Activated naive CD8-positive, alpha-beta T cell treated with anti-CD3 and anti-CD28 coated beads for 36 hours (primary cell): ENCODE data around the gene RBM6. TPM values are rescaled to one million over a fixed set of nuclear protein-coding genes. Genes with fewer than 3 reads are reported as not detected.
"Not testable (repeated sequence)": the region's sequence is repeated elsewhere in the genome, so short reads cannot be mapped to it uniquely, and the experiment has no call there.

ENCODE experiments used
- DNase-seq: peaks from one replicate; pipeline ENCODE4 v3.0.0; 2021
- H3K27ac Mint-ChIP-seq: one replicate; pipeline ENCODE4 v1.8.0; 2022; ENCODE audit warnings: mild to moderate bottlenecking, moderate library complexity, mixed read lengths
- H3K27me3 Mint-ChIP-seq: one replicate; pipeline ENCODE4 v1.8.0; 2022; ENCODE audit warnings: mild to moderate bottlenecking, mixed read lengths
- H3K36me3 Mint-ChIP-seq: one replicate; pipeline ENCODE4 v1.8.0; 2021; ENCODE audit warnings: mild to moderate bottlenecking, mixed read lengths
- H3K4me1 Mint-ChIP-seq: one replicate; pipeline ENCODE4 v1.8.0; 2021; ENCODE audit warnings: mixed read lengths
- H3K4me3 Mint-ChIP-seq: one replicate; pipeline ENCODE4 v1.8.0; 2022; ENCODE audit warnings: mild to moderate bottlenecking, moderate library complexity, mixed read lengths
- H3K9me3 Mint-ChIP-seq: one replicate; pipeline ENCODE4 v1.8.0; 2022; ENCODE audit warnings: mixed read lengths
- total RNA-seq, 2 experiments: library from RNA; stranded (reverse); gene quantifications; one replicate each; pipeline ENCODE4 v1.2.3, GENCODE V29; 2021

Gene RBM6
- total RNA-seq, 2 experiments from 2014 or later = 59.5 to 64.8 TPM

DNA sequence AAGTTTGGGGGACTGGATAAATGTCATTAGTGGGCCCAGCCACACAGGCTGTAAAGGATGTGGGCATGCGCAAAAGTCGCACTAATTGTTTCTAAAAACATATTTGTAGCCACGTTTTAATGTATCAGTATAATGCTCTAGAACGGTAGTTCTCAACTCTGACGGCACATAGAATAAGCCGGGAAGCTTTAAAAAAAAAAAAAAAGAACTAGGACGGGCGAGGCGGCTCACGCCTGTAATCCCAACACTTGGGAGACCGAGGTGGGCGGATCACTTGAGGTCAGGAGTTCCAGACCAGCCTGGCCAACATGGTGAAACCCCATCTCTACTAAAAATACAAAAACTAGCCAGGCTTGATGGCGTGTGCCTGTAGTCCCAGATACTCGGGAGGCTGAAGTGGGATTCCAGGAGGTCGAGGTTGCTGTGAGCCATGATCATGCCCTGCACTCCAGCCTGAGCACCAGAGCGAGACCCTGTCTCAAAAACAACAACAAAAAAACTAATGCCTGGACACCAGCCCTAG is 9.7 kb upstream of the RBM6 start:
- Mint-ChIP-seq H3K4me1 (peaks cover 31% of the 10 kb centered on the region), H3K27me3 (no peaks in the 10 kb centered on the region), H3K27ac (peak overlapping the region; percentile 92), H3K9me3 (no peaks in the 10 kb centered on the region), H3K4me3 (peak overlapping the region; percentile 89), H3K36me3 (no peaks in the 10 kb centered on the region)
- no peak for DNase-seq

DNA sequence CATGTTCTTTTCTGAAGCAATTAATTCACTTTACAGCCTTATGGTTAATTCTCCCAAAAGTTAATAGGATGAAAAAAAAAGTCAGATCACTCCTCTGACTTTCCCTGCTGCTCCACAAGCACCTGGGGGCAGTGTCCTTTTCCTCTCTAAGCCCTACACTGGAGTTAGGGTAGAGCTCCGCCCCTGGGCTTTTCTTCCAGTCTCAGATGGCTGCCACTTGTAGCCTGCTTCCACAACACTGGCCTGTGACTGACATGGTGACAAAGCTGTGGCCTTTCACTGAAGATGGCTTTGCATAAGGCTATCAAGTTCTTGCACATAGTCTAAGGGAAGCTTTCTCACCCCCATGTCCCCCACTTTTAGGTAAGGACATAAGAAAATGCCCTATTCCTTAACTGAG is 9.0 kb upstream of the RBM6 start:
- peaks cover 28% of the 10 kb centered on the region for H3K4me1 Mint-ChIP-seq
- no peak for DNase-seq
- H3K9me3 Mint-ChIP-seq = no peaks in the 10 kb centered on the region
- H3K27me3 Mint-ChIP-seq = no peaks in the 10 kb centered on the region
- H3K36me3 Mint-ChIP-seq = no peaks in the 10 kb centered on the region
- H3K27ac Mint-ChIP-seq = no peak overlapping the region
- H3K4me3 Mint-ChIP-seq = no peak overlapping the region

- H3K27me3 Mint-ChIP-seq, H3K36me3 Mint-ChIP-seq, H3K9me3 Mint-ChIP-seq, H3K27ac Mint-ChIP-seq, DNase-seq, H3K4me3 Mint-ChIP-seq: not testable (repeated sequence)
- H3K4me1 Mint-ChIP-seq = peaks cover 27% of the 10 kb centered on the region
Observed at GRCh38 chr3:49932281-49932680, 7.7 kb upstream of the RBM6 start.

- Mint-ChIP-seq H3K27ac (no peak overlapping the region), H3K27me3 (no peaks in the 10 kb centered on the region), H3K36me3 (peaks cover 6% of the 10 kb centered on the region), H3K4me1 (peaks cover 7% of the 10 kb centered on the region), H3K9me3 (peaks cover 1% of the 10 kb centered on the region), H3K4me3 (no peak overlapping the region)
- DNase-seq = no peak
Observed at GRCh38 chr3:49937090-49937489, 2.9 kb upstream of the RBM6 start.

DNA sequence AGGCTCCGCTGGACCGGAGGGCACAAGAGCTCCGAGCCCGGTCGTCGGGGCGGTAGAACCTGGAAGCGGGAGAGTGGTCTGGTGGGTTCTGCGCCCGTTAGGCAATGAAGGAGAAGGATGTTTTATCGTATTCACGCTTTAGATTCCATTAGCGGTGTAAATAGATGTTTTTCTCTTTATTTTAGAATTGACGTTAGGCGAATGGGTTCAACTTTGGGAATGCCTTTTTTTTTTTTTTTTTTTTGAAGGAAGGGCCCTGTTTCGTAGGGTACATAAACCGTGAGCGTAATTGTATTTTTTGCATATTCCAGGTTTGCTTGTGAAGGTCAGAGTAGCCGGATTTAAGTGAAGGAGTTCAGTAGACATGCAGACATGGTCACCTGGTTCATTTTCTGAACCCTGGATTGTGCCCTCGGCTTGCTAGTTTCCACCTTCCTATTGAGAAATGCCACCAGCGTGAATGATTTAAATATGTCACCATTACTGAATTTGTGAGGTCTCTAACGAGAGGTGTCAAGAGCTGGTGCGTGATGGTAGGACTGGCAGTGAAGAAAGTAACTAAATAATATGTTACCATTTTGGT is 808 bp downstream of the RBM6 start:
- no peak for DNase-seq
- no peaks in the 10 kb centered on the region for H3K27me3 Mint-ChIP-seq

GRCh38 chr3:49942651-49943050 is 2.7 kb downstream of the RBM6 start:
- no peak for DNase-seq
- Mint-ChIP-seq H3K27ac (no peak overlapping the region), H3K27me3 (no peaks in the 10 kb centered on the region), H3K9me3 (peaks cover 3% of the 10 kb centered on the region), H3K4me1 (peaks cover 15% of the 10 kb centered on the region), H3K36me3 (peaks cover 35% of the 10 kb centered on the region), H3K4me3 (no peak overlapping the region)

More for the DNA sequence above, 808 bp downstream of the RBM6 start:
- H3K9me3 Mint-ChIP-seq = peaks cover 3% of the 10 kb centered on the region
- H3K4me1 Mint-ChIP-seq = peaks cover 8% of the 10 kb centered on the region
- peak overlapping the region; percentile 95 for H3K27ac Mint-ChIP-seq
- H3K4me3 Mint-ChIP-seq = peak overlapping the region; percentile 95
- peaks cover 26% of the 10 kb centered on the region for H3K36me3 Mint-ChIP-seq

DNA sequence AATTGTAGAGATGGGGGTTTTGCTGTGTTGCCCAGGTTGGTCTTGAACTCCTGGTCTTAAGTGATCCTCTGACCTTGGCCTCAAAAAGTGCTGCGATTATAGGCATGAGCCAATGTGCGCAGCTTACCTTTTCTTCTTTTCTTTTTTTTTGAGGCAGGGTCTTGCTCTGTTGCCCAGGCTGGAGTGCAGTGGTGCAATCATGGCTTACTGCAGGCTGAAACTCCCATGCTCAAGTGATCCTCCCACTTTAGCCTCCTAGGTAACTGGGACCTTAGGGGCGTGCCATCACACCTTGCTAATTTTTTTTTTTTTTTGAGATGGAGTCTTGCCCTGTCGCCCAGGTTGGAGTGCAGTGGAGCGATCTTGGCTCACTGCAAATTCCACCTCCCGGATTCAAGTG is 13.0 kb downstream of the RBM6 start:
- Mint-ChIP-seq H3K4me1 (peaks cover 22% of the 10 kb centered on the region), H3K9me3 (no peaks in the 10 kb centered on the region), H3K27me3 (no peaks in the 10 kb centered on the region), H3K4me3 (no peak overlapping the region), H3K36me3 (peaks cover 4% of the 10 kb centered on the region), H3K27ac (no peak overlapping the region)
- no peak for DNase-seq

GRCh38 chr3:49955636-49956035 is 15.7 kb downstream of the RBM6 start:
- peaks cover 22% of the 10 kb centered on the region for H3K4me1 Mint-ChIP-seq
- no peak for DNase-seq
- no peak overlapping the region for H3K4me3 Mint-ChIP-seq
- peaks cover 6% of the 10 kb centered on the region for H3K36me3 Mint-ChIP-seq
- H3K9me3 Mint-ChIP-seq = no peaks in the 10 kb centered on the region
- H3K27ac Mint-ChIP-seq = no peak overlapping the region
- H3K27me3 Mint-ChIP-seq = no peaks in the 10 kb centered on the region

DNA sequence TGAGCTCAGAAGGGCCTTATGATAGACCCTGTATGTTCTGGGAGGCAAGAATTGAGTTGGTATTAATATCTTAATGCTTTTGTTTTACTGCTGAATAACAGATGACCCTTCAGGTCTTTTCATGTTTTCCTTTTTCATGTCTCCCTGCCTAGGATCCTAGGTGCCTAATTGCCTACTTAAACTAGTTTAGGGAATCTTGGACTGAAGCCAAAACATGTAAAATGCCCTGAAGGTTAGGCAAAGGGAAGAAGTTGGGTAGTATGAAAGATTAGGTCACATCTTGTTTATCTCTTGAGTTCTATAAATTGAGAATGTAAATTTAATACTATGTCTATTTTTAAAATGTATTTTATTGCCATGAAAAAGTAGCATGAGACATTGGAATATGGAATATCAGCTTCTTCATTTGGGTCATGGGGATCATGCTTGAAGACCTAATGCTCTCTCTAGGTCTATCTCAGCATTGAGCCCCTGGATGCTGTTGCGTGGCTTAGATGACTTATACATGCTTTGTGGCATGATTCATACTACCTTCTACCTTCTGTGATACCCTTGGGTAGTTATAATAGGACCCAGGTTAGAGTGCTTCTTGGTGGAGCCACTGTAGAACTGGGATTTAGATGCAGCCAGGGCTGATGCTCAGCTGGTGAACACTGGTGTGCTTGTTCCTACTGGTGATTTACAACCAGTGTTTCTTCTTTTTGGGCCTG is 26.4 kb downstream of the RBM6 start:
- H3K4me1 Mint-ChIP-seq = peaks cover 6% of the 10 kb centered on the region
- peaks cover 7% of the 10 kb centered on the region for H3K36me3 Mint-ChIP-seq
- H3K9me3 Mint-ChIP-seq = no peaks in the 10 kb centered on the region
- no peak for DNase-seq
- no peaks in the 10 kb centered on the region for H3K27me3 Mint-ChIP-seq
- no peak overlapping the region for H3K4me3 Mint-ChIP-seq
- no peak overlapping the region for H3K27ac Mint-ChIP-seq

GRCh38 chr3:49967291-49967690 is 27.3 kb downstream of the RBM6 start:
- no peak overlapping the region for H3K27ac Mint-ChIP-seq
- no peak for DNase-seq
- H3K9me3 Mint-ChIP-seq = no peaks in the 10 kb centered on the region
- H3K27me3 Mint-ChIP-seq = no peaks in the 10 kb centered on the region
- peaks cover 7% of the 10 kb centered on the region for H3K36me3 Mint-ChIP-seq
- H3K4me1 Mint-ChIP-seq = peaks cover 6% of the 10 kb centered on the region
- H3K4me3 Mint-ChIP-seq = no peak overlapping the region

DNA sequence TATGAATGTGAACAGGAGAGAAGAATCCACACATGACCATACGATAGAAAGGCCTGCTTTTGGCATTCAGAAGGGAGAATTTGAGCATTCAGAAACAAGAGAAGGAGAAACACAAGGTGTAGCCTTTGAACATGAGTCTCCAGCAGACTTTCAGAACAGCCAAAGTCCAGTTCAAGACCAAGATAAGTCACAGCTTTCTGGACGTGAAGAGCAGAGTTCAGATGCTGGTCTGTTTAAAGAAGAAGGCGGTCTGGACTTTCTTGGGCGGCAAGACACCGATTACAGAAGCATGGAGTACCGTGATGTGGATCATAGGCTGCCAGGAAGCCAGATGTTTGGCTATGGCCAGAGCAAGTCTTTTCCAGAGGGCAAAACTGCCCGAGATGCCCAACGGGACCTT is 28.4 kb downstream of the RBM6 start:
- no peak for DNase-seq
- Mint-ChIP-seq H3K27ac (no peak overlapping the region), H3K27me3 (no peaks in the 10 kb centered on the region), H3K9me3 (no peaks in the 10 kb centered on the region), H3K4me3 (no peak overlapping the region), H3K4me1 (peaks cover 6% of the 10 kb centered on the region), H3K36me3 (peaks cover 11% of the 10 kb centered on the region)

DNA sequence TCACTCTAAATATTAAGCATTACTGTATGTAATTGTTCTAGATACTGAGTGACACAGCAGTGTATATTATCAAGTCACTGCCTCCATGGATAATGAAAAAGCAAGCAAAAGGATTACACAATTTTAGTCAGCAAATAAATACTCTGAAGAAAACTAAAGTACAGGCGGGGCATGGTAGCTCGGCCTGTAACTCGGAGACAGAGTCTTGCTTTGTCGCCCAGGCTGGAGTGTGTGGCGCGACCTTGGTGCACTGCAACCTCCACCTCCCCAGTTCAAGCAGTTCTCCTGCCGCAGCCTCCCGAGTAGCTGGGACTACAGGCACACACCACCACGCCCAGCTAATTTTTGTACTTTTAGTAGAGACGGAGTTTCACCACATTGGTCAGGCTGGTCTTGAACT is 32.7 kb downstream of the RBM6 start:
- Mint-ChIP-seq H3K4me3 (no peak overlapping the region), H3K27ac (no peak overlapping the region), H3K27me3 (no peaks in the 10 kb centered on the region), H3K9me3 (no peaks in the 10 kb centered on the region), H3K36me3 (peaks cover 12% of the 10 kb centered on the region), H3K4me1 (peaks cover 6% of the 10 kb centered on the region)
- no peak for DNase-seq

GRCh38 chr3:49976942-49977341 is 37.0 kb downstream of the RBM6 start:
- Mint-ChIP-seq H3K4me1 (peaks cover 2% of the 10 kb centered on the region), H3K36me3 (peaks cover 16% of the 10 kb centered on the region), H3K27me3 (no peaks in the 10 kb centered on the region), H3K4me3 (no peak overlapping the region), H3K27ac (no peak overlapping the region), H3K9me3 (no peaks in the 10 kb centered on the region)
- no peak for DNase-seq

GRCh38 chr3:49984394-49984793 is 44.4 kb downstream of the RBM6 start:
- Mint-ChIP-seq H3K27me3 (no peaks in the 10 kb centered on the region), H3K36me3 (peaks cover 7% of the 10 kb centered on the region), H3K9me3 (no peaks in the 10 kb centered on the region), H3K27ac (no peak overlapping the region), H3K4me1 (no peaks in the 10 kb centered on the region), H3K4me3 (no peak overlapping the region)
- no peak for DNase-seq

- H3K36me3 Mint-ChIP-seq = peaks cover 1% of the 10 kb centered on the region
- H3K4me3 Mint-ChIP-seq = no peak overlapping the region
- H3K4me1 Mint-ChIP-seq = peaks cover 5% of the 10 kb centered on the region
- no peak overlapping the region for H3K27ac Mint-ChIP-seq
- H3K27me3 Mint-ChIP-seq = no peaks in the 10 kb centered on the region
- H3K9me3 Mint-ChIP-seq = no peaks in the 10 kb centered on the region
- DNase-seq = no peak
Observed at GRCh38 chr3:49992326-49992725, 52.4 kb downstream of the RBM6 start.

GRCh38 chr3:49994476-49994875 is 54.5 kb downstream of the RBM6 start:
- Mint-ChIP-seq H3K4me3 (no peak overlapping the region), H3K27ac (no peak overlapping the region), H3K9me3 (no peaks in the 10 kb centered on the region), H3K27me3 (no peaks in the 10 kb centered on the region), H3K4me1 (peaks cover 13% of the 10 kb centered on the region), H3K36me3 (peaks cover 1% of the 10 kb centered on the region)
- DNase-seq = no peak
